Measurements from ENCODE around the gene ALG2. TPM values are rescaled to one million over a fixed set of nuclear protein-coding genes. Genes with fewer than 3 reads are reported as not detected.

The ALG2 gene
- total and polyA plus RNA-seq, 9 of the 15 experiments (the other 6 are each of a cell fraction or from before 2014, with no cell fraction given): 4.9 to 41.9 (median 20.2) TPM

DNA sequence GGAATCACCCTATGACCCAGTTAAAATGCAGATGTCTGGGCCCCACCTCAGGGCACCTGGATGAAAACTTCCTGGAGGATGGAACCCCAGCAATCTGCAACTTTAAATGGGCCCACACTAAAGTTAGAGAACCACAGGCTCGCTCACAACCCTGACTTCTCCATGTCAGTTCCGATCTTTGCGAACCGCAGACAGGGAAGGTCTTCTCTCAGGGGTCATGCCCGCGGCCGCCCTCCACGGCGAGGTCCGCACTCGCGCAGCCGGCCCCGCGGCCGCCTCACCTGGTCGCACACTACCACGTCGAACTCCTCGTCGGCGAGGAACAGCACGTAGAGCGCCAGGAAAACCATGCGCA lies 499 bp downstream of the ALG2 start (continued):
- no peak for TF ChIP-seq SMAD2 (IDR thresholded peaks at IDR 0.05; ENCODE audit: low read depth, low read length)
- no peak for TF ChIP-seq MEF2D (tag; conservative IDR thresholded peaks at IDR 0.05; ENCODE audit: low read depth)
- TF ChIP-seq RNF2 (IDR thresholded peaks at IDR 0.05): peak; percentile 17; the same call in 1 of the 2 replicates
- no peak for TF ChIP-seq ETV6 (IDR thresholded peaks at IDR 0.05; ENCODE audit: borderline replicate concordance in 1 of 2, low read depth in 2 of 2, low read length in 1 of 2)
- no peak for TF ChIP-seq ETV6 (CRISPR knock-in tag; IDR thresholded peaks at IDR 0.05; ENCODE audit: borderline replicate concordance)
- peak; percentile 55; the same call in 1 of the 2 replicates for TF ChIP-seq ZNF740 (CRISPR knock-in tag; IDR thresholded peaks at IDR 0.05)
- TF ChIP-seq ZNF740 (tag; IDR thresholded peaks at IDR 0.05): no peak
- TF ChIP-seq, protein P1, sequence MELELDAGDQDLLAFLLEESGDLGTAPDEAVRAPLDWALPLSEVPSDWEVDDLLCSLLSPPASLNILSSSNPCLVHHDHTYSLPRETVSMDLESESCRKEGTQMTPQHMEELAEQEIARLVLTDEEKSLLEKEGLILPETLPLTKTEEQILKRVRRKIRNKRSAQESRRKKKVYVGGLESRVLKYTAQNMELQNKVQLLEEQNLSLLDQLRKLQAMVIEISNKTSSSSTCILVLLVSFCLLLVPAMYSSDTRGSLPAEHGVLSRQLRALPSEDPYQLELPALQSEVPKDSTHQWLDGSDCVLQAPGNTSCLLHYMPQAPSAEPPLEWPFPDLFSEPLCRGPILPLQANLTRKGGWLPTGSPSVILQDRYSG (tag; conservative IDR thresholded peaks at IDR 0.05; ENCODE audit: low read depth): no peak
- TF ChIP-seq, protein P2, sequence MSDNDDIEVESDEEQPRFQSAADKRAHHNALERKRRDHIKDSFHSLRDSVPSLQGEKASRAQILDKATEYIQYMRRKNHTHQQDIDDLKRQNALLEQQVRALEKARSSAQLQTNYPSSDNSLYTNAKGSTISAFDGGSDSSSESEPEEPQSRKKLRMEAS (CRISPR knock-in tag; IDR thresholded peaks at IDR 0.05): no peak
- no peak for TF ChIP-seq HLTF (IDR thresholded peaks at IDR 0.05)
- no peak for TF ChIP-seq ZBTB7A (IDR thresholded peaks at IDR 0.05; ENCODE audit: borderline replicate concordance, control insufficient read depth, low read depth, low read length)
- TF ChIP-seq ZNF263 (CRISPR knock-in tag; IDR thresholded peaks at IDR 0.05; ENCODE audit: borderline replicate concordance): 0 out of 2 replicates have a peak, but pooled peaks have one; percentile 44
- no peak for TF ChIP-seq ZNF77 (CRISPR knock-in tag; IDR thresholded peaks at IDR 0.05)
- no peak for TF ChIP-seq ZFP30 (CRISPR knock-in tag; IDR thresholded peaks at IDR 0.05; ENCODE audit: borderline replicate concordance)
- TF ChIP-seq, protein P3, sequence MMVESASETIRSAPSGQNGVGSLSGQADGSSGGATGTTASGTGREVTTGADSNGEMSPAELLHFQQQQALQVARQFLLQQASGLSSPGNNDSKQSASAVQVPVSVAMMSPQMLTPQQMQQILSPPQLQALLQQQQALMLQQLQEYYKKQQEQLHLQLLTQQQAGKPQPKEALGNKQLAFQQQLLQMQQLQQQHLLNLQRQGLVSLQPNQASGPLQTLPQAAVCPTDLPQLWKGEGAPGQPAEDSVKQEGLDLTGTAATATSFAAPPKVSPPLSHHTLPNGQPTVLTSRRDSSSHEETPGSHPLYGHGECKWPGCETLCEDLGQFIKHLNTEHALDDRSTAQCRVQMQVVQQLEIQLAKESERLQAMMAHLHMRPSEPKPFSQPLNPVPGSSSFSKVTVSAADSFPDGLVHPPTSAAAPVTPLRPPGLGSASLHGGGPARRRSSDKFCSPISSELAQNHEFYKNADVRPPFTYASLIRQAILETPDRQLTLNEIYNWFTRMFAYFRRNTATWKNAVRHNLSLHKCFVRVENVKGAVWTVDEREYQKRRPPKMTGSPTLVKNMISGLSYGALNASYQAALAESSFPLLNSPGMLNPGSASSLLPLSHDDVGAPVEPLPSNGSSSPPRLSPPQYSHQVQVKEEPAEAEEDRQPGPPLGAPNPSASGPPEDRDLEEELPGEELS (CRISPR knock-in tag; IDR thresholded peaks at IDR 0.05; ENCODE audit: borderline replicate concordance): no peak
